H1 (cell line): ENCODE data around the gene UBE2E2. TPM values are rescaled to one million over a fixed set of nuclear protein-coding genes. Genes with fewer than 3 reads are reported as not detected.

ENCODE experiments used
- CBX8 ChIP-seq: fragments of 300-800, 300-1000 bp; sonication (generic); IDR thresholded peaks from 2 replicates; pipeline ENCODE4 v1.7.1; 2016; ENCODE audit warnings: low read depth, low read length, borderline replicate concordance
- CHD1 ChIP-seq: IDR thresholded peaks from 2 replicates; pipeline ENCODE4 v1.6.1; 2012; ENCODE audit warnings: low read depth, low read length, improper control_type of control experiment
- FOSL1 ChIP-seq: IDR thresholded peaks from 2 replicates; pipeline ENCODE4 v1.6.1; 2011; ENCODE audit warnings: mild to moderate bottlenecking, low read depth, low read length, moderate library complexity; ENCODE audit not compliant: insufficient read depth
- SP1 ChIP-seq: IDR thresholded peaks from 2 replicates; pipeline ENCODE4 v1.6.1; 2011; ENCODE audit warnings: low read depth, low read length
- polyA plus RNA-seq, 7 experiments: library from polyadenylated mRNA; depleted of rRNA in 3 of 7; stranded (reverse) in 5 of 7; unstranded in 2 of 7; fragments of >200 nt in 5 of 7; fragments of 200-250 nt in 2 of 7; gene quantifications; 1 replicate in 5 of 7; 2 replicates in 1 of 7; 4 replicates in 1 of 7; pipeline versions ENCODE4 v1.2.1 to v1.2.3, GENCODE V29; 2011 to 2013; ENCODE audit warnings: missing spikeins in 2 of 7, mixed read lengths in 2 of 7
- total RNA-seq: library from RNA; stranded (reverse); fragmentation: NEBNext Ultra II Directional; extraction: Animal tissue kit (Norgen Biotek cat#: 25700); gene quantifications from 2 replicates; pipeline ENCODE4 v1.2.1, GENCODE V29; 2021
- TF ChIP-seq, protein P1 (sequence below): IDR thresholded peaks from 2 replicates; pipeline ENCODE4 v1.6.1; 2011; ENCODE audit warnings: low read depth, mild to moderate bottlenecking, low read length; ENCODE audit not compliant: insufficient read depth
- TF ChIP-seq, protein P2 (sequence below): IDR thresholded peaks from 2 replicates; pipeline ENCODE4 v1.6.1; 2012; ENCODE audit warnings: inconsistent platforms

The UBE2E2 gene
- total and polyA plus RNA-seq, 2 of the 8 experiments (the other 6 are each of a cell fraction or from before 2014, with no cell fraction given) = 57.6 to 70.6 TPM

DNA sequence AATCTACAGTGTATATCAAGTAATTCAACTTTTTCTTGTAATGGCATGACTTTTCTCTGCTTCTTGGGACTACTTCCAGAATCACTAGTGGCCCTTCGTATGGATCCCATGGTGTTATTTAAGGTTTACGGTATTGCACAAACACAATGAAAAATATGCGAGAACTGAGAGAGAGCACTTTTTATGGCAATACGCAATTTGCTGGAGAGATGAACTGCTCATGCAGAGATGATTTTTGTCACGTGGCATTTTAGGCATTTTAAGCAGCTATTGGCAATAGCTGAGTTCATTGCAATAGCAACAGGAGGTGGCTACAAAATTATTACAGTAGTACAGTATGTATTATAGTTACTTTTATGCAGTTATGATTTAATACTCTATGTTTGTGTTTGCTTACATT lies 294.0 kb downstream of the UBE2E2 start (continued):
- TF ChIP-seq, protein P1, sequence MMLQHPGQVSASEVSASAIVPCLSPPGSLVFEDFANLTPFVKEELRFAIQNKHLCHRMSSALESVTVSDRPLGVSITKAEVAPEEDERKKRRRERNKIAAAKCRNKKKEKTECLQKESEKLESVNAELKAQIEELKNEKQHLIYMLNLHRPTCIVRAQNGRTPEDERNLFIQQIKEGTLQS = no peak
- TF ChIP-seq, protein P2, sequence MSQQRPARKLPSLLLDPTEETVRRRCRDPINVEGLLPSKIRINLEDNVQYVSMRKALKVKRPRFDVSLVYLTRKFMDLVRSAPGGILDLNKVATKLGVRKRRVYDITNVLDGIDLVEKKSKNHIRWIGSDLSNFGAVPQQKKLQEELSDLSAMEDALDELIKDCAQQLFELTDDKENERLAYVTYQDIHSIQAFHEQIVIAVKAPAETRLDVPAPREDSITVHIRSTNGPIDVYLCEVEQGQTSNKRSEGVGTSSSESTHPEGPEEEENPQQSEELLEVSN = no peak
- TF ChIP-seq FOSL1 (no peak), CHD1 (no peak), CBX8 (no peak), SP1 (no peak)
